Liver (tissue), 9 donors: ENCODE results near the gene AGPAT4. TPM values are rescaled to one million over a fixed set of nuclear protein-coding genes. Genes with fewer than 3 reads are reported as not detected.
A peak's percentile ranks its signal among the peaks of the same experiment; 100 is the strongest.

Experiments
- DNase-seq: peaks from one replicate; pipeline ENCODE4 v3.0.0-alpha.2; 2017; ENCODE audit warnings: low spot score
- H3K27ac ChIP-seq, 2 donors: one replicate each; pipeline ENCODE4 v1.7.0; 2013; ENCODE audit warnings: inconsistent platforms in 2 of 2, low read length in 2 of 2, control low read depth in 1 of 2, low read depth in 1 of 2, mild to moderate bottlenecking in 1 of 2
- H3K27me3 ChIP-seq, 4 donors: one replicate each; pipeline versions ENCODE4 v1.6.1 to v1.7.0; 2013; ENCODE audit warnings: low read length in 3 of 4, inconsistent platforms in 1 of 4, mild to moderate bottlenecking in 1 of 4, moderate library complexity in 1 of 4; ENCODE audit not compliant: control insufficient read depth in 4 of 4, insufficient read depth in 4 of 4
- H3K36me3 ChIP-seq, 4 donors: one replicate each; pipeline versions ENCODE4 v1.6.1 to v1.7.0; 2013; ENCODE audit warnings: low read length in 3 of 4, mild to moderate bottlenecking in 3 of 4, low read depth in 1 of 4, moderate library complexity in 1 of 4; ENCODE audit not compliant: control insufficient read depth in 4 of 4, insufficient read depth in 3 of 4
- H3K4me1 ChIP-seq, 4 donors: one replicate each; pipeline versions ENCODE4 v1.6.1 to v1.7.0; 2013; ENCODE audit warnings: low read length in 3 of 4, mild to moderate bottlenecking in 3 of 4, moderate library complexity in 1 of 4; ENCODE audit not compliant: control insufficient read depth in 4 of 4, insufficient read depth in 4 of 4
- H3K4me3 ChIP-seq, 3 donors: one replicate each; pipeline versions ENCODE4 v1.6.1 to v1.7.0; 2013; ENCODE audit warnings: low read length in 3 of 3, control low read depth in 1 of 3, low read depth in 1 of 3, mild to moderate bottlenecking in 1 of 3
- H3K9ac ChIP-seq, 2 donors: one replicate each; pipeline ENCODE4 v1.7.0; 2013; ENCODE audit warnings: low read length in 2 of 2, mild to moderate bottlenecking in 2 of 2, moderate library complexity in 2 of 2, control low read depth in 1 of 2, low read depth in 1 of 2
- H3K9me3 ChIP-seq, 4 donors: one replicate each; pipeline versions ENCODE4 v1.6.1 to v1.7.0; 2013; ENCODE audit warnings: low read length in 3 of 4; ENCODE audit not compliant: control insufficient read depth in 4 of 4
- EGR1 ChIP-seq, 2 donors: IDR thresholded peaks; 2 replicates each; pipeline ENCODE4 v1.6.1; 2016 to 2018; ENCODE audit warnings: antibody characterized with exemption in 2 of 2, low read depth in 2 of 2
- FOXA1 ChIP-seq: IDR thresholded peaks from 2 replicates; pipeline ENCODE4 v1.6.1; 2016; ENCODE audit warnings: antibody characterized with exemption
- FOXA2 ChIP-seq: IDR thresholded peaks from 2 replicates; pipeline ENCODE4 v1.6.1; 2016; ENCODE audit warnings: antibody characterized with exemption
- GABPA ChIP-seq, 2 donors: IDR thresholded peaks in 1 of 2; conservative IDR thresholded peaks in 1 of 2; 2 replicates each; pipeline ENCODE4 v1.6.1; 2016; ENCODE audit warnings: antibody characterized with exemption in 2 of 2, mild to moderate bottlenecking in 1 of 2, moderate library complexity in 1 of 2
- HNF4A ChIP-seq, 2 donors: conservative IDR thresholded peaks; 2 replicates each; pipeline ENCODE4 v1.6.1; 2016; ENCODE audit warnings: antibody characterized with exemption in 2 of 2, mild to moderate bottlenecking in 2 of 2
- JUND ChIP-seq, 2 donors: IDR thresholded peaks; 2 replicates each; pipeline ENCODE4 v1.6.1; 2016; ENCODE audit warnings: antibody characterized with exemption in 2 of 2
- NR2F2 ChIP-seq: IDR thresholded peaks from 2 replicates; pipeline ENCODE4 v1.6.1; 2016; ENCODE audit warnings: antibody characterized with exemption
- RAD21 ChIP-seq, 2 donors: IDR thresholded peaks; 2 replicates each; pipeline ENCODE4 v1.6.1; 2016; ENCODE audit warnings: antibody characterized with exemption in 2 of 2, mild to moderate bottlenecking in 2 of 2
- REST ChIP-seq: IDR thresholded peaks from 2 replicates; pipeline ENCODE4 v1.6.1; 2016; ENCODE audit warnings: antibody characterized with exemption, mild to moderate bottlenecking
- RXRA ChIP-seq, 2 donors: IDR thresholded peaks; 2 replicates each; pipeline ENCODE4 v1.6.1; 2017 to 2018; ENCODE audit warnings: antibody characterized with exemption in 2 of 2, mild to moderate bottlenecking in 1 of 2
- TAF1 ChIP-seq: conservative IDR thresholded peaks from 2 replicates; pipeline ENCODE4 v1.6.1; 2016; ENCODE audit warnings: antibody characterized with exemption, mild to moderate bottlenecking
- YY1 ChIP-seq: IDR thresholded peaks from 2 replicates; pipeline ENCODE4 v1.6.1; 2016; ENCODE audit warnings: antibody characterized with exemption, mild to moderate bottlenecking
- WGBS: extraction: QIAGEN DNeasy Blood & Tissue Kit; methylation state at CpG from one replicate; pipeline ENCODE4 v1.1.7; 2013; 5-methylcytosine and 5-hydroxymethylcytosine counted together
- polyA plus RNA-seq, 2 donors: library from polyadenylated mRNA; stranded (reverse) in 1 of 2; unstranded in 1 of 2; fragments of 200-250 nt in 1 of 2; fragments of >200 nt in 1 of 2; fragmentation: Nextera tagmentation in 1 of 2; extraction: Ambion mirVana in 1 of 2; gene quantifications; one replicate each; pipeline versions ENCODE4 v1.2.1 to v1.2.3, GENCODE V29; 2013 to 2015
- total RNA-seq, 2 donors: library from RNA; depleted of rRNA; stranded (reverse); fragments of >200 nt; gene quantifications; one replicate each; pipeline ENCODE4 v1.2.3, GENCODE V29; 2014
- TF ChIP-seq, protein P1 (sequence below): IDR thresholded peaks from 2 replicates; pipeline ENCODE4 v1.6.1; 2016; ENCODE audit warnings: antibody characterized with exemption
- TF ChIP-seq, protein P2 (sequence below): IDR thresholded peaks from 2 replicates; pipeline ENCODE4 v1.6.1; 2016; ENCODE audit warnings: antibody characterized with exemption
- TF ChIP-seq, protein P3 (sequence below): IDR thresholded peaks from 2 replicates; pipeline ENCODE4 v1.6.1; 2016; ENCODE audit warnings: antibody characterized with exemption
- donor health status: healthy.
- donor health status: healthy.
- donor health status: healthy.
- donor health status: healthy.
- donor health status: healthy.

The AGPAT4 gene
- total and polyA plus RNA-seq, 4 donors = 0.44 to 17.5 (median 0.69) TPM

DNA sequence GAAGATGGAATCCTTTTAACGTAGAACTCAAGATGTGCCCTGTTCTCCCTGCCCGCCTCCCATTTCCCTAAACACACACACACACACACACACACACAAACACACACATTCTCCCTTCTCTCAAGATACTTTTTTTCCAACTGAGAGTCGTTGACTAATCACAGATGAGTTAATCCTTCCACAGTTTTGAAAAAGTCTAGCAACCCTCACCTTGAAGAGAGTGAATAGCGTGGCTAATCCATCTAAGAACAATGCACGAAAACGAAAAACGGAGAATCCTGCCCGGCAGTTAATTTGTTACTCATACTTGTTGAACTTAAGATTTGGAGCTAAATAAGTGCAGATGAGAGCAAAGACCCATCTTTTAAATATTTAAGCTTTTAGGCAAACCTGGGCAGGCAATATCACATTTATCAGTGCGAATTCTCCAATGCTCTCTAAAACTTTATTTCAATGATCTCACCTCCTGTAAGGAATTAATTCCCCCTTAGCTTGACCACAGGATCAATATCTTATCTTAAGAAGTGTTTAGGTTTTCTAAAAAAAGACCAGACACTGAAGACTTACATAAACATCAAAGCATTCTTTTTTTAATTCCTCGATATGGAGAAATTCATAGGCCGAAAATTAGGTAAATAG, 1.1 kb downstream of the AGPAT4 start:
- TF ChIP-seq EGR1 (IDR thresholded peaks at IDR 0.05; ENCODE audit: low read depth in 2 of 2) = no peak
- H3K9me3 ChIP-seq = no peaks in the 10 kb centered on the region
- no peak overlapping the region for H3K9ac ChIP-seq
- no peak overlapping the region for H3K27ac ChIP-seq
- DNase-seq = no peak
- H3K36me3 ChIP-seq = no peaks in the 10 kb centered on the region
- H3K4me1 ChIP-seq = peaks cover 0 to 9% (median 2%) of the 10 kb centered on the region in 4 donors
- no peaks in the 10 kb centered on the region for H3K27me3 ChIP-seq
- H3K4me3 ChIP-seq = peak overlapping the region; percentile 2 to 58 (median 15)
- WGBS = 43% methylated on average over 11 of the region's 11 CpGs

DNA sequence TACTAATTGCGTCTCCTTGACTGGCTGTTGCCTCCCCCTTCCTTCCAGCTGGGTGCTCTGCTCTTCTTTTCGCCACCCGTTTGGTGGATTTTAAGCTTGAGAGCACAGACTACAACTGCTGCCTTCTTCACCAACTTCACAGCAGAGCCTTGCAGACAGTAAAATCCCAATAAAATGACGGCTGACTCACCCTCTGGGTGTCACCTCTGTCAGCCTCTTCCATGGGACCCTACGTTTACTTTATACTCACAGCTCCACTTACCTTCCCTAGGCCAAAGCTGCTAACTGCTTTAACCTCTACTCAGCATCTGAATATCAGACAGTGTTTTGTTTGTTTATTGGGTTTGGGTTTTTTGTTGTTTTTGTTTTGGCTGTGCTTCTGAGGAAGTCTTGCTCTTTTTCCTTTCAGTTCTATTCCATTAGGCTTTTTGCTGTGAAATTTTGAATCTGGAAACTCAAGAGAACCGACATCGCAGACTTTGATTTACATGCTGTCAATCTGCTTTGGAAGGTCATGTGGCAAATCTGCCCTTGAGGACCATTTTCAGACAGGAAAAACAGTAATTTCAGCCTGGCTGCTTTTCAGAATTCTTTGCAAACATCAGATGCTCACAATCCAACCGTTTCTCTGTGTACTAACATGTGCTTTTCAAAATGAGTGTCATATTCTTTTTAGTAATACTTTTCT, 2.4 kb downstream of the AGPAT4 start:
- DNase-seq = no peak
- H3K36me3 ChIP-seq = no peaks in the 10 kb centered on the region
- H3K27me3 ChIP-seq = no peaks in the 10 kb centered on the region
- no peak overlapping the region for H3K27ac ChIP-seq
- no peaks in the 10 kb centered on the region for H3K9me3 ChIP-seq
- H3K9ac ChIP-seq = no peak overlapping the region
- H3K4me3 ChIP-seq = no peak overlapping the region
- peaks cover 0 to 9% (median 2%) of the 10 kb centered on the region in 4 donors for H3K4me1 ChIP-seq
- no peak for TF ChIP-seq TAF1
- TF ChIP-seq, protein P1, sequence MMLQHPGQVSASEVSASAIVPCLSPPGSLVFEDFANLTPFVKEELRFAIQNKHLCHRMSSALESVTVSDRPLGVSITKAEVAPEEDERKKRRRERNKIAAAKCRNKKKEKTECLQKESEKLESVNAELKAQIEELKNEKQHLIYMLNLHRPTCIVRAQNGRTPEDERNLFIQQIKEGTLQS = no peak
- TF ChIP-seq YY1 = no peak
- no peak for TF ChIP-seq RAD21 (IDR thresholded peaks at IDR 0.05)
- no peak for TF ChIP-seq HNF4A (conservative IDR thresholded peaks at IDR 0.05)
- no peak for TF ChIP-seq GABPA (IDR thresholded peaks at IDR 0.05 in 1 of 2, conservative IDR thresholded peaks at IDR 0.05 in 1 of 2)
- TF ChIP-seq REST = no peak
- TF ChIP-seq FOXA1 = no peak
- TF ChIP-seq NR2F2 = no peak
- TF ChIP-seq, protein P2, sequence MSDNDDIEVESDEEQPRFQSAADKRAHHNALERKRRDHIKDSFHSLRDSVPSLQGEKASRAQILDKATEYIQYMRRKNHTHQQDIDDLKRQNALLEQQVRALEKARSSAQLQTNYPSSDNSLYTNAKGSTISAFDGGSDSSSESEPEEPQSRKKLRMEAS = no peak
- no peak for TF ChIP-seq RXRA (IDR thresholded peaks at IDR 0.05)
- TF ChIP-seq, protein P3, sequence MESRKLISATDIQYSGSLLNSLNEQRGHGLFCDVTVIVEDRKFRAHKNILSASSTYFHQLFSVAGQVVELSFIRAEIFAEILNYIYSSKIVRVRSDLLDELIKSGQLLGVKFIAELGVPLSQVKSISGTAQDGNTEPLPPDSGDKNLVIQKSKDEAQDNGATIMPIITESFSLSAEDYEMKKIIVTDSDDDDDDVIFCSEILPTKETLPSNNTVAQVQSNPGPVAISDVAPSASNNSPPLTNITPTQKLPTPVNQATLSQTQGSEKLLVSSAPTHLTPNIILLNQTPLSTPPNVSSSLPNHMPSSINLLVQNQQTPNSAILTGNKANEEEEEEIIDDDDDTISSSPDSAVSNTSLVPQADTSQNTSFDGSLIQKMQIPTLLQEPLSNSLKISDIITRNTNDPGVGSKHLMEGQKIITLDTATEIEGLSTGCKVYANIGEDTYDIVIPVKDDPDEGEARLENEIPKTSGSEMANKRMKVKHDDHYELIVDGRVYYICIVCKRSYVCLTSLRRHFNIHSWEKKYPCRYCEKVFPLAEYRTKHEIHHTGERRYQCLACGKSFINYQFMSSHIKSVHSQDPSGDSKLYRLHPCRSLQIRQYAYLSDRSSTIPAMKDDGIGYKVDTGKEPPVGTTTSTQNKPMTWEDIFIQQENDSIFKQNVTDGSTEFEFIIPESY = no peak
- TF ChIP-seq JUND (IDR thresholded peaks at IDR 0.05) = no peak
- TF ChIP-seq FOXA2 = no peak
- WGBS = 67% methylated on average over 8 of the region's 8 CpGs
